Activated T-cell treated with anti-CD3 and anti-CD28 coated beads, Interleukin-2, amount 50 U/mL, for 4 hours (primary cell): ENCODE measurements around the gene DZIP1. TPM values are rescaled to one million over a fixed set of nuclear protein-coding genes. Genes with fewer than 3 reads are reported as not detected.
A peak's percentile ranks its signal among the peaks of the same experiment; 100 is the strongest.

Source experiments
- ATAC-seq, 2 donors: fragments of 200-7000 bp; cut with Tn5 transposase; one replicate each; pipeline ENCODE4 v1.10.0; 2021
- DNase-seq: peaks from one replicate; pipeline ENCODE4 v3.0.0-alpha.2; 2020
- H3K27me3 Mint-ChIP-seq: one replicate; pipeline ENCODE4 v1.8.0; 2021; ENCODE audit warnings: low read depth, mixed read lengths
- H3K36me3 Mint-ChIP-seq: one replicate; pipeline ENCODE4 v1.8.0; 2022; ENCODE audit warnings: mixed read lengths; ENCODE audit not compliant: insufficient read depth
- H3K4me1 Mint-ChIP-seq: one replicate; pipeline ENCODE4 v1.8.0; 2021; ENCODE audit warnings: low read depth, mixed read lengths
- H3K4me3 Mint-ChIP-seq: one replicate; pipeline ENCODE4 v1.8.0; 2021; ENCODE audit warnings: mild to moderate bottlenecking, moderate library complexity, mixed read lengths
- H3K9me3 Mint-ChIP-seq: one replicate; pipeline ENCODE4 v1.8.0; 2021; ENCODE audit warnings: mixed read lengths
- total RNA-seq, 3 donors: library from RNA; stranded (reverse); gene quantifications; one replicate each; pipeline ENCODE4 v1.2.1, GENCODE V29; 2021

Gene DZIP1
- total RNA-seq, 3 donors from 2014 or later: 0.16 to 0.23 TPM; not detected in 1

GRCh38 chr13:95659500-95659899, 15.0 kb upstream of the DZIP1 start:
- H3K27me3 Mint-ChIP-seq: peaks cover 12% of the 10 kb centered on the region
- H3K4me3 Mint-ChIP-seq: no peak overlapping the region
- no peak for ATAC-seq
- no peaks in the 10 kb centered on the region for H3K4me1 Mint-ChIP-seq
- peaks cover 5% of the 10 kb centered on the region for H3K9me3 Mint-ChIP-seq
- no peak for DNase-seq
- H3K36me3 Mint-ChIP-seq: no peaks in the 10 kb centered on the region

DNA sequence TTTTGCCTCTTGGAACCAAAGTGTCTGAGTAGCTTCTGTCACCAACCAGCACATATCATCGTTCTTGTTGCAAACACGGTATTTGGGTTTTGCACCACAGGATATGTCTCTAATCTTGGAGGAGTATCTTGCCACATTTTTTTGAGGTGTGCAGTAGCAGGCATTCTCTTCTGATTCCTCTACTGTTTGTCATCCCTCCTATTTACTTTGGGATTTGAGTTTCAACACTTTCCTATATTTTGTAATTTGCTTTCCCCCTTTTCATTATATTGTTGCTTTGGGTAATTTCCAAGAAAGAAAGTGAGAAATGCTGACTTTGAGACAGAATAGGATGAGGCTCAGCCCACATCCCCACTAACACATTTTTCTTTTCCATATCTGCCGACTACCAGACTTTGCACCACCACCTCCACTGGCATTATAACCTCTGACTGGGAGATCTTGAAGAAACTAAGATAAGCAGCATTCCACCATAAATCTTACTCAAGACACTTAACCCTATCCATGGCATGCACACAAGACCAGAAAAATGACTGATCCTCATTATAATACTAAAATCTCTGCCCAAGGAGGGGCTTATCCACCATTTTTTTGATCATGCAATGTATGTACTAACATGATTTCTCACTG, 12.0 kb upstream of the DZIP1 start:
- Mint-ChIP-seq H3K36me3 (no peaks in the 10 kb centered on the region), H3K9me3 (no peaks in the 10 kb centered on the region), H3K27me3 (peaks cover 3% of the 10 kb centered on the region), H3K4me3 (no peak overlapping the region), H3K4me1 (no peaks in the 10 kb centered on the region)
- DNase-seq (no peak), ATAC-seq (no peak)

- Mint-ChIP-seq H3K4me3 (no peak overlapping the region), H3K9me3 (no peaks in the 10 kb centered on the region), H3K4me1 (no peaks in the 10 kb centered on the region), H3K36me3 (no peaks in the 10 kb centered on the region), H3K27me3 (peaks cover 3% of the 10 kb centered on the region)
- DNase-seq (no peak), ATAC-seq (no peak)
These were observed 8.3 kb upstream of the DZIP1 start for GRCh38 chr13:95652821-95653220.

GRCh38 chr13:95652244-95652764, 7.8 kb upstream of the DZIP1 start:
- no peak for DNase-seq
- H3K4me3 Mint-ChIP-seq: no peak overlapping the region
- H3K27me3 Mint-ChIP-seq: peaks cover 4% of the 10 kb centered on the region
- H3K9me3 Mint-ChIP-seq: no peaks in the 10 kb centered on the region
- H3K4me1 Mint-ChIP-seq: no peaks in the 10 kb centered on the region
- no peaks in the 10 kb centered on the region for H3K36me3 Mint-ChIP-seq
- ATAC-seq: no peak

- Mint-ChIP-seq H3K27me3 (peaks cover 9% of the 10 kb centered on the region), H3K4me1 (no peaks in the 10 kb centered on the region), H3K9me3 (no peaks in the 10 kb centered on the region), H3K36me3 (no peaks in the 10 kb centered on the region), H3K4me3 (no peak overlapping the region)
- DNase-seq (no peak), ATAC-seq (no peak)
These were observed 6.2 kb upstream of the DZIP1 start for GRCh38 chr13:95650696-95651095.

- Mint-ChIP-seq H3K4me3 (no peak overlapping the region), H3K36me3 (no peaks in the 10 kb centered on the region), H3K4me1 (peaks cover 9% of the 10 kb centered on the region), H3K27me3 (peaks cover 30% of the 10 kb centered on the region), H3K9me3 (no peaks in the 10 kb centered on the region)
- ATAC-seq (no peak), DNase-seq (no peak)
These were observed 2.8 kb upstream of the DZIP1 start for GRCh38 chr13:95647321-95647720.

DNA sequence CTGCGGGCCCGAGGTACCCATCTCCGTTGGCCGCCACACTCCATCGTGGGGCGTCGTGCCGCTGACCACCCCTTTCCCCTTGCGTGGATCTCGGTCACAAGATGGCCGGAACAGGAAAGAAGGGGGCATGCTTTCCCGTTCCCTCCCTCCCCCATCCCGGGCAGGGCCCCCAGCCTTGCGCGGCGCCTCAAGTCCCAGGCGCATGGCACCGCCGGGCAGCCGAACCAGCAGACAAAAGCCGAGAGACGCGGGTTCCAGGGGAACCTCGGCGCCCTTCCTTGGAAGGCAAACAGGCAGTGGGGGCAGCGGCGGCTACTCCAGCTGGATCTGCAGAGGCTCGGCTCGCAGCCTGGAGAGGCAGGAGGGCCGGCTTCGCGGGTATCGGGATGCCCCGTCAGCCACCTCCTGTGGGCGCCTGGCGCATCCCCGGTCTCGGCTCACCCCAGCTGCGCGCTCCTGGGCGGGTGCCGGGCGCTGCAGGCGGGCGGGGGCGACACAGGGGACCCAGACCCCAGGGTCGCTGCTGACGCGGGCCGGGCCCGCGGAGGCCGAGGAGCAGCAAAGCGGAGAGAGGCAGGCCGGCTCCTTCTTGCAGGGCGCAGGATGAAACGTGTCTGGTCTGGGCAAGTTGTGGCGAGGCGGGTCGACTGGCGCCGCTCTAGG, 439 bp downstream of the DZIP1 start:
- Mint-ChIP-seq H3K9me3 (no peaks in the 10 kb centered on the region), H3K27me3 (peaks cover 48% of the 10 kb centered on the region), H3K36me3 (no peaks in the 10 kb centered on the region), H3K4me1 (peaks cover 10% of the 10 kb centered on the region), H3K4me3 (no peak overlapping the region)
- no peak for DNase-seq
- peak; percentile 42 to 43 for ATAC-seq

- DNase-seq: no peak
- no peak for ATAC-seq
- peaks cover 50% of the 10 kb centered on the region for H3K27me3 Mint-ChIP-seq
- H3K4me3 Mint-ChIP-seq: peak overlapping the region; percentile 54
- peaks cover 10% of the 10 kb centered on the region for H3K4me1 Mint-ChIP-seq
- no peaks in the 10 kb centered on the region for H3K36me3 Mint-ChIP-seq
- H3K9me3 Mint-ChIP-seq: no peaks in the 10 kb centered on the region
These were observed 953 bp downstream of the DZIP1 start for GRCh38 chr13:95643571-95643935.

- Mint-ChIP-seq H3K4me3 (no peak overlapping the region), H3K4me1 (peaks cover 10% of the 10 kb centered on the region), H3K9me3 (no peaks in the 10 kb centered on the region), H3K36me3 (no peaks in the 10 kb centered on the region), H3K27me3 (peaks cover 50% of the 10 kb centered on the region)
- ATAC-seq: no peak
- no peak for DNase-seq
These were observed 1.5 kb downstream of the DZIP1 start for GRCh38 chr13:95642999-95643398.

DNA sequence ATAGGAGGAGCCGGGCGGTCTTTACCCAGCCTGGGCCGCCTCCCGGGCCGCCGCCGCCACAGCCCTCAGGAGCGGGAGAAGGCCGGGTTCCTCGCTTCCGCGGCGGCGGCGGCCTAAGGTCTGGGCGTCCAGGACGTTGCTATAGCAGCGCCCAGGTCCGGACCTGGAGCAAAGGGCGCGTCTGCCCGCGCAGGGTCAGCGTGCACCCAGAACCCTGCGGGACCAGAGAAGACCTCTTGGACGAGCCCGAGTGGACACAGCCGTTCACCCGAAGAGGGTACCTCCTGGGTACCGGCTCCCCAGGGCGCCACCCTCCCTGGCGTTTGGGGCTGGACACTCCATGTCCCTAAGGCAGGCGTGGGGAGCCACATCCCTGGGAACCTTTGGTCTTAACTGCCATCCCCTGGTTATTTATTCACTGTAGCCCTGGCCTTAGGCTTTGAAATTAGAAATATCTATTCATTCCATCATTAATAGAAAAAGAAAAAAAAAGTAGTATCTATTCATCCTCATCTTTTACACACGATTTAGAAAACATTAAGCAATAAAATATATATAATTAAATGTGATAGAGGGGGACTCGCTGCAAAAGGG, 2.4 kb downstream of the DZIP1 start:
- Mint-ChIP-seq H3K36me3 (no peaks in the 10 kb centered on the region), H3K4me1 (peaks cover 10% of the 10 kb centered on the region), H3K27me3 (peaks cover 47% of the 10 kb centered on the region), H3K9me3 (no peaks in the 10 kb centered on the region), H3K4me3 (no peak overlapping the region)
- no peak for DNase-seq
- peak; percentile 53 for ATAC-seq

GRCh38 chr13:95641291-95642027, 3.0 kb downstream of the DZIP1 start:
- Mint-ChIP-seq H3K27me3 (peaks cover 47% of the 10 kb centered on the region), H3K4me1 (peaks cover 16% of the 10 kb centered on the region), H3K4me3 (no peak overlapping the region), H3K36me3 (no peaks in the 10 kb centered on the region), H3K9me3 (no peaks in the 10 kb centered on the region)
- DNase-seq (no peak), ATAC-seq (peak in 1 of 2 donors; percentile 21)

DNA sequence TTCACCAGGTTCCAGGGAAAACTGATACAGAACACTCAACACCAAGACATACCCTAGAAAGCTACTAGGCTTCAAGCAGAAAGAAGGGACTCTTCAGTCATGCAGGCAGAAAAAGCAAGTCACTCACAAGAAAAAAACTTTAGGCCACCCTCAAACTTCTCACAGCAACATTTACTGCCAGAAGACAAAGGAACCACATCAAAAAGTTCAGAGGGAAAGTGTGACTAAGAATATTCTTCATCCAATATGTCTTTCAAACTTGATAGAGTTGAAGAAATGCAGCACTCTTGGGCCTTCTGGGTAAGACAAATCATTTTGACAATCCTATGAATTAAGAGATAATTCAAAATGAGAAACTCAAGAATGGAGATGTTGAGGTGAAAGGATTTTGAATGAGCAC, 7.7 kb downstream of the DZIP1 start:
- ATAC-seq: peak; percentile 41 to 46
- DNase-seq: no peak
- Mint-ChIP-seq H3K9me3 (no peaks in the 10 kb centered on the region), H3K36me3 (no peaks in the 10 kb centered on the region), H3K27me3 (peaks cover 26% of the 10 kb centered on the region), H3K4me3 (no peak overlapping the region), H3K4me1 (peaks cover 9% of the 10 kb centered on the region)

DNA sequence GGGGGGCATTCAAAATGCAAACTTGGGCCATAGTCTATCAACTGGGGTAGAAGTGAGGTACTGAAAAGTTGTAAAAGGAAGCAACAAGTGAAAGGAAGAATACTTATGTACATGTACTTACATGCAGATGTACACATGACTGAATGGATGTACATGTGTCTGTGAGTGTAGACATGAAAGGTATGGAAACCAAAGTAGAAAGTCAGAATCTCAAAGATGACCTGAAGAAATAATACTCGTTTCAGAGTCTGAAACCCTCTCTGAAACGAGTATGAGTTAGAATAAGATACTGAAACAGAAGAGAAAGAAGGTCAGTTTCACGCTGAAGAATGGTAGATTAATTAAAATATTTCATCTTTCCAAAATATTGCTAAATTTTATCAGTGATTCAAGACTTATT, 13.9 kb downstream of the DZIP1 start:
- Mint-ChIP-seq H3K27me3 (peaks cover 8% of the 10 kb centered on the region), H3K4me1 (no peaks in the 10 kb centered on the region), H3K9me3 (no peaks in the 10 kb centered on the region), H3K4me3 (no peak overlapping the region), H3K36me3 (no peaks in the 10 kb centered on the region)
- ATAC-seq (no peak), DNase-seq (no peak)

GRCh38 chr13:95629071-95629470, 15.4 kb downstream of the DZIP1 start:
- ATAC-seq (no peak), DNase-seq (no peak)
- Mint-ChIP-seq H3K4me3 (no peak overlapping the region), H3K4me1 (no peaks in the 10 kb centered on the region), H3K27me3 (peaks cover 7% of the 10 kb centered on the region), H3K9me3 (no peaks in the 10 kb centered on the region), H3K36me3 (no peaks in the 10 kb centered on the region)
